Measurements from ENCODE around the gene ACOT12.

Gene ACOT12

GRCh38 chr5:81393783-81394718 is at the start of gene ACOT12:
TSS of gene ACOT12 (minus strand) at chr5:81394134. CDS start at chr5:81394114, 20 bp downstream.
- FAIRE-seq (no peak), DNase-seq (ENCODE audit: insufficient read length, low spot score) (no peak)

GRCh38 chr5:81435023-81435422 is 41.1 kb upstream of the ACOT12 start:
- no peak for FAIRE-seq
- TF ChIP-seq POLR2A (IDR thresholded peaks at IDR 0.05; ENCODE audit: low read depth, low read length), result no peak
- DNase-seq (ENCODE audit: insufficient read length, low spot score), result no peak

More at GRCh38 chr5:81393783-81394718, at the start of gene ACOT12:
- TF ChIP-seq POLR2A (IDR thresholded peaks at IDR 0.05; ENCODE audit: low read depth, low read length), result no peak

GRCh38 chr5:81429985-81430384 is 36.1 kb upstream of the ACOT12 start:
- DNase-seq (ENCODE audit: insufficient read length, low spot score) (no peak), FAIRE-seq (no peak)
- TF ChIP-seq POLR2A (IDR thresholded peaks at IDR 0.05; ENCODE audit: low read depth, low read length), result no peak

- FAIRE-seq (no peak), DNase-seq (ENCODE audit: insufficient read length, low spot score) (no peak)
- no peak for TF ChIP-seq POLR2A (IDR thresholded peaks at IDR 0.05; ENCODE audit: low read depth, low read length)
Measured at GRCh38 chr5:81429363-81429762, 35.4 kb upstream of the ACOT12 start.

- TF ChIP-seq POLR2A (IDR thresholded peaks at IDR 0.05; ENCODE audit: low read depth, low read length), result no peak
- DNase-seq (ENCODE audit: insufficient read length, low spot score) (no peak), FAIRE-seq (peak; percentile 15)
Measured at GRCh38 chr5:81428861-81429260, 34.9 kb upstream of the ACOT12 start.

- no peak for FAIRE-seq
- no peak for DNase-seq (ENCODE audit: insufficient read length, low spot score)
Measured at GRCh38 chr5:81428446-81428845, 34.5 kb upstream of the ACOT12 start.

GRCh38 chr5:81427566-81427965 is 33.6 kb upstream of the ACOT12 start:
- DNase-seq (ENCODE audit: insufficient read length, low spot score) (no peak), FAIRE-seq (peak; percentile 38)
- TF ChIP-seq POLR2A (IDR thresholded peaks at IDR 0.05; ENCODE audit: low read depth, low read length), result no peak

More at GRCh38 chr5:81428446-81428845, 34.5 kb upstream of the ACOT12 start:
- no peak for TF ChIP-seq POLR2A (IDR thresholded peaks at IDR 0.05; ENCODE audit: low read depth, low read length)

- DNase-seq (ENCODE audit: insufficient read length, low spot score) (no peak), FAIRE-seq (peak; percentile 50)
- no peak for TF ChIP-seq POLR2A (IDR thresholded peaks at IDR 0.05; ENCODE audit: low read depth, low read length)
Measured at GRCh38 chr5:81426359-81427030, 32.6 kb upstream of the ACOT12 start.

- no peak for DNase-seq (ENCODE audit: insufficient read length, low spot score)
- TF ChIP-seq POLR2A (IDR thresholded peaks at IDR 0.05; ENCODE audit: low read depth, low read length), result no peak
- FAIRE-seq, result peak; percentile 50
Measured at GRCh38 chr5:81425569-81425968, 31.6 kb upstream of the ACOT12 start.

GRCh38 chr5:81424728-81425127 is 30.8 kb upstream of the ACOT12 start:
- no peak for TF ChIP-seq POLR2A (IDR thresholded peaks at IDR 0.05; ENCODE audit: low read depth, low read length)
- DNase-seq (ENCODE audit: insufficient read length, low spot score) (no peak), FAIRE-seq (no peak)

GRCh38 chr5:81422671-81423070 is 28.7 kb upstream of the ACOT12 start:
- TF ChIP-seq POLR2A (IDR thresholded peaks at IDR 0.05; ENCODE audit: low read depth, low read length), result no peak
- DNase-seq (ENCODE audit: insufficient read length, low spot score), result no peak
- FAIRE-seq, result peak; percentile 91

GRCh38 chr5:81420039-81420667 is 26.2 kb upstream of the ACOT12 start:
- peak; percentile 33 for DNase-seq (ENCODE audit: insufficient read length, low spot score)
- TF ChIP-seq POLR2A (IDR thresholded peaks at IDR 0.05; ENCODE audit: low read depth, low read length), result no peak
- FAIRE-seq, result peak; percentile 98

- no peak for TF ChIP-seq POLR2A (IDR thresholded peaks at IDR 0.05; ENCODE audit: low read depth, low read length)
- peak; percentile 23 for FAIRE-seq
Measured at GRCh38 chr5:81418606-81419005, 24.7 kb upstream of the ACOT12 start.

GRCh38 chr5:81417052-81417451 is 23.1 kb upstream of the ACOT12 start:
- no peak for TF ChIP-seq POLR2A (IDR thresholded peaks at IDR 0.05; ENCODE audit: low read depth, low read length)
- DNase-seq (ENCODE audit: insufficient read length, low spot score) (no peak), FAIRE-seq (no peak)

More at GRCh38 chr5:81418606-81419005, 24.7 kb upstream of the ACOT12 start:
- no peak for DNase-seq (ENCODE audit: insufficient read length, low spot score)
